MG63 (cell line): Measurements from ENCODE around the gene SAMD9. TPM values are rescaled to one million over a fixed set of nuclear protein-coding genes. Genes with fewer than 3 reads are reported as not detected.
A peak's percentile ranks its signal among the peaks of the same experiment; 100 is the strongest.

Source experiments
- DNase-seq: peaks from one replicate; pipeline ENCODE4 v3.0.0-alpha.2; 2020
- H3K27me3 ChIP-seq: fragments of 250-450 bp; sonication (Bioruptor Pico); 2 replicates; pipeline ENCODE4 v1.5.1; 2020; ENCODE audit warnings: mild to moderate bottlenecking, moderate library complexity
- H3K36me3 ChIP-seq: fragments of 250-450 bp; sonication (Bioruptor Pico); 2 replicates; pipeline ENCODE4 v1.5.1; 2020; ENCODE audit warnings: mild to moderate bottlenecking, moderate library complexity
- H3K4me3 ChIP-seq: fragments of 250-450 bp; sonication (Bioruptor Pico); 2 replicates; pipeline ENCODE4 v1.5.1; 2020; ENCODE audit warnings: mild to moderate bottlenecking, moderate library complexity
- H3K9me3 ChIP-seq: fragments of 250-450 bp; sonication (Bioruptor Pico); 2 replicates; pipeline ENCODE4 v1.5.1; 2020; ENCODE audit warnings: mild to moderate bottlenecking, moderate library complexity
- total RNA-seq: library from RNA; depleted of rRNA; stranded (reverse); fragments of >200 nt; shearing (Covaris generic); gene quantifications from 2 replicates; pipeline ENCODE4 v1.2.3, GENCODE V29; 2014; ENCODE audit warnings: low replicate concordance; rRNA removed

SAMD9 gene
- total RNA-seq = 3.8 and 14.6 TPM in 2 replicates

GRCh38 chr7:93117852-93118530 lies at the start of gene SAMD9:
Gene SAMD9 (minus strand): TSS chr7:93117979. CDS start chr7:93106097, 11,882 bp downstream.
- H3K36me3 ChIP-seq = peaks cover 2% of the 10 kb centered on the region; the same call in 1 of the 2 replicates
- no peaks in the 10 kb centered on the region for H3K9me3 ChIP-seq
- no peaks in the 10 kb centered on the region for H3K27me3 ChIP-seq
- H3K4me3 ChIP-seq = peak within 1 kb of the TSS; percentile 52
- peak; percentile 67 for DNase-seq

GRCh38 chr7:93165447-93165846 lies 47.7 kb upstream of the SAMD9 start:
- DNase-seq = no peak
- Histone ChIP-seq H3K4me3 (no peak overlapping the region), H3K27me3 (no peaks in the 10 kb centered on the region), H3K36me3 (no peaks in the 10 kb centered on the region), H3K9me3 (no peaks in the 10 kb centered on the region)

DNA sequence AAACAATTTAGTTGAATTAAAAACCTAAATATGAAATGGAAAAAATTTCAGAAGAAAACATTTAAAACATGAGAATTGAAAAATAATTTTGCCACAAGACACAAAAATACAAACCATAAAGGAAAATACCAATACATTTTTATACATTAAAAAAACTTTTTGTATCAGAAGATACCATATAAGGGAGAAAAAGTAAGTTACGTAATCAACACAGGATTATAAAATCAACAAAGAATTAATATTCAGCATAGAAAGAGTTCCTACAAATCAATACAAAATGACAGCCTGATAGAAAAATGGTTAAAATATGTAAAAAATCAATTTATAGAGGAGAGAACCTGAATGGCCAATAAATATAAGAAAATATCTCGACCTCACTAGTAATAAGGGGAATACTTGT lies 47.0 kb upstream of the SAMD9 start:
- no peak for DNase-seq
- no peaks in the 10 kb centered on the region for H3K36me3 ChIP-seq
- H3K27me3 ChIP-seq = no peaks in the 10 kb centered on the region
- no peaks in the 10 kb centered on the region for H3K9me3 ChIP-seq
- no peak overlapping the region for H3K4me3 ChIP-seq

- H3K4me3 ChIP-seq = no peak overlapping the region
- H3K9me3 ChIP-seq = no peaks in the 10 kb centered on the region
- no peaks in the 10 kb centered on the region for H3K27me3 ChIP-seq
- no peaks in the 10 kb centered on the region for H3K36me3 ChIP-seq
- DNase-seq = no peak
Observed at GRCh38 chr7:93161181-93161762, 43.5 kb upstream of the SAMD9 start.

GRCh38 chr7:93160410-93160809 lies 42.6 kb upstream of the SAMD9 start:
- DNase-seq = no peak
- Histone ChIP-seq H3K4me3 (no peak overlapping the region), H3K27me3 (no peaks in the 10 kb centered on the region), H3K9me3 (no peaks in the 10 kb centered on the region), H3K36me3 (no peaks in the 10 kb centered on the region)

DNA sequence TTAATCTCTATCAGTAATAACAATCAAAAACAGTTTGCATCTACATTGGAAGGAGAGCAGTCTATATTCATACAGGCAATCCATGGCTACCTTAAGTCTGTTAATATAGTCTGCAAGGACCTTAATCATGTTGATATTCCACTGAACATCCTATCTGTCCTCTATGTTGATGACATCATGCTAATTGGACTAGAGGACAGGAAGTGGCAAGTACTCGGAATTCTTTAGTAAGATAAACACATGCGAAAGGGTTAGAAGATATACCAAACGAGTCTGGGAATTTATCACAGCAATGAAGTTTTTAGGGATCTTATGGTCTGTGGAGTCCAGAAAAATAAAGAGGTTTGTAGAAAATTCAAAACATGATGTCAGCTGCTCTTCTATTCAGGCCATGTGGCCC lies 41.7 kb upstream of the SAMD9 start:
- H3K36me3 ChIP-seq = no peaks in the 10 kb centered on the region
- no peaks in the 10 kb centered on the region for H3K27me3 ChIP-seq
- no peak for DNase-seq
- H3K4me3 ChIP-seq = no peak overlapping the region
- no peaks in the 10 kb centered on the region for H3K9me3 ChIP-seq

DNA sequence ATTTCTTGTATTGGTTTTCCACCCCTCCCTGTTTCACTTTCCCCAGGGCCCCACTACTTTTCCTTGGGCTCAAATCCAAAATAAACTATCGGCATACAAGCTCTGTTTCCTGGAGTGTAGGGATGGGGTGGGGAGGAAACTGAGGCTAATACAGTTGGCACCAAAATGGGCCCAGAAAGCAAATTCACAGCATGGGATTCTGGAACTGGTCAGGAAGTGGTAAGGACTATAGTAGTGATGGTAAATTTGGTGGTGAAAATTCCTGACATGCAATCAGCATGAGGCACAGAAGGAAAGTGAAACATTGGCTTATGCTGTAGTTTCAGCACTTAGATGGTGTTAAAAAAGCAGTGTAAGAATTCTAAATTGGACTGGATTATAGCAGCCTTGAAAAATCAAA lies 39.1 kb upstream of the SAMD9 start:
- Histone ChIP-seq H3K36me3 (no peaks in the 10 kb centered on the region), H3K4me3 (no peak overlapping the region), H3K27me3 (no peaks in the 10 kb centered on the region), H3K9me3 (no peaks in the 10 kb centered on the region)
- DNase-seq = peak; percentile 31

DNA sequence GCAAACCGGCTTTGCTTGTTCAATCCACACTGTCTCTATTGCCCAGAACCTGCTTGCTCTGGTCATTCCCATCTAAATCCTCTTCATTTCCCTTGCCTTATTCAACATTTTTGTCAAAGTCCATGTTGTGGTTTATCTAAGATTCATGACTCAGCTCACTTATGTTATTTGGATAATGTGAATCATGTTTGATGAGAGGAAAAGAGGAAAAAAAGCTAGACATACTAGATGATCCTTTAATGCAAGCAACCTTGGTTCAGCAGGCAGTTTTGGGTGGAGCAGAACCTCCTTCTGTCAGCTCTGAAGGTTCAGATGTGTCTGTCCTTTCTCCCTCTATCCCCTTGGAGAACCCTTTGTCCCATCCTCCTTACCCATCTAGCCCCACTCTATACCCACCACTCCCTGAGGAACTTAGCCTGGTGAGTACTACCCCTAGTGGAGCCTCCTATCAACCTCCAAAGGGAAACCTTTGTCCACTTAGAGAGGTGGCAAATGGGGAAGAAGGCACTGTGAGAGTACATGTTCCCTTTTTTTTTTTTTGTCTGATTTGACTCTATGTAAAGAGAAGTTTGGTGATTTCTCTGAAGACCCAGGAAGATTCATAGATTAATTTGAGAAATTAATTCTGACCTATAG lies 32.5 kb upstream of the SAMD9 start:
- no peak overlapping the region for H3K4me3 ChIP-seq
- H3K36me3 ChIP-seq = no peaks in the 10 kb centered on the region
- H3K9me3 ChIP-seq = no peaks in the 10 kb centered on the region
- H3K27me3 ChIP-seq = no peaks in the 10 kb centered on the region
- DNase-seq = peak; percentile 0

- Histone ChIP-seq H3K4me3 (peak overlapping the region; percentile 43), H3K27me3 (no peaks in the 10 kb centered on the region), H3K36me3 (no peaks in the 10 kb centered on the region), H3K9me3 (no peaks in the 10 kb centered on the region)
- DNase-seq = no peak
Observed at GRCh38 chr7:93148727-93149126, 30.9 kb upstream of the SAMD9 start.

DNA sequence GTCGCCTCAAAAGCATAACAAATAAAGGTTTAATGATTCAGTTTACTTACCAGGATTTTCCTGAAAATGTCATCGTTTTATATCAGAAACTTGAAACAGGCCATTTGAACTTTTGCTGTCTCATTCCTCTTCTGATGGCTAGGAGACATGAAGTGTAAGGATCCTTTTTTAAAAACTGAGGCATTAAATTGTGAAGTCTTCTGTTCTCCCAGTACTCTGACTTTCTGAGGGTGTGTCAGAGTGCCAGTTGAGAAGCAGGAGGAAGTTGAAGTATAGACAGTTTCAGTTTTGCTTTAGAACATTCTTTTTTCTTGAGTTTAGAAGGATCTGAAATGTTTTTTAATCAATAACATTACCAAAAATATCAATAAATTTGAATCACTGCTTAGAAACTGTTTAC lies 30.4 kb upstream of the SAMD9 start, which contains the start of gene SAMD9L:
SAMD9L (minus strand) TSS at position 242 of the 400 bp plus-strand sequence. CDS start 12,414 bp downstream, outside the sequence.
- H3K4me3 ChIP-seq = peak within 1 kb of the TSS; percentile 43
- no peaks in the 10 kb centered on the region for H3K9me3 ChIP-seq
- H3K36me3 ChIP-seq = no peaks in the 10 kb centered on the region
- DNase-seq = no peak
- no peaks in the 10 kb centered on the region for H3K27me3 ChIP-seq

GRCh38 chr7:93147363-93147762 lies 29.6 kb upstream of the SAMD9 start:
- Histone ChIP-seq H3K36me3 (no peaks in the 10 kb centered on the region), H3K27me3 (no peaks in the 10 kb centered on the region), H3K4me3 (peak overlapping the region; percentile 43), H3K9me3 (no peaks in the 10 kb centered on the region)
- DNase-seq = peak; percentile 50

DNA sequence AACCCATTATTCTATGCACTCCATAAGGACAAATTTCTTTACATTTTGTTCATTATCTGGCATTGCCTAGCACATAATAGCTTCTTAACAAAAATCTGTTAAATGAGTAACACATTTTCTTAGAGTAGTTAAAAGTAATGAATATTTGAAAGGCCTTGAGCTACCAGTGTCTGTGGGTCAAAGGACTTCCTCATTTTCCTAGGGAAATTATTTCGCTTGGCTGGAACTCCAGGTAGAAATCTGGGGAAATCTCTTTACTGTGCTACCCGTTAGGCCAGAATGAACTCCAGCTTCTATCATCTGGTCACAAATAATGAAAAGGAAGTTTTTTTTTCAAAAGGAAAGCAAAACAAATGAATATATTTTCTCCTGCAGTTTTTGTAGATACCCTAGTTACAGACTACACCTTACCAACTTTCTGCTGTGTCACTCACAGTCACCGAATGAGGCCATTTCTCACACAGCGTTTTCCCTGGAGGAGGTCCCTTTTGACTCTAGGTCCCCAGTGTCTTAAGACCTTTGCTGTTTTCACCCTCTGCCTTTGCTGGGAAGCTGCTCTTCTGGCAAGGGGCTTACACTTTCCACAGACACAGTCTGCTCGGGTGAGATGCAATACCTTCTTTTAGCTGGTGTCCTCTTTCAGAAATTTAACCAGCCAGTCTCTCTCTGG lies 28.8 kb upstream of the SAMD9 start:
- Histone ChIP-seq H3K9me3 (no peaks in the 10 kb centered on the region), H3K4me3 (peak overlapping the region; percentile 43), H3K27me3 (no peaks in the 10 kb centered on the region), H3K36me3 (no peaks in the 10 kb centered on the region)
- DNase-seq = no peak

DNA sequence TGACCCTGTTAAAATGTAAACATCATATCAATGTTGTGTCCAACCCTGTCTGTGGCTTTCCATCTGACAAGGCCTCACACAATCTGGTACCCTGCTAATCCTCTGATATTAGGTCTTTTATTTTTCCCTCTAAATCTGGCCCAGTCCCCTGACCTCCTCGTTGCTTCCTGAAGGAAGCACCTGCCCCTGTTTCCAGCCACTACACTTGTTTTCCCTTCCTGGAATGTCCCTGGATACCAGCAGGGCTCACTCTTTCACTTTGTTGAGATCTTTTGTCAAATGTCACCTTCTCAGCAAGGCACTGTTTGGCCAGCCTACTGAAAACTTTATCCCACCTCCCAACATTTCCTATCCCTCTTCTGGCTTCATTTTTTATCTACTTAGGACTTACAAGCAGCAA lies 28.3 kb upstream of the SAMD9 start:
- no peak for DNase-seq
- Histone ChIP-seq H3K9me3 (no peaks in the 10 kb centered on the region), H3K27me3 (no peaks in the 10 kb centered on the region)

GRCh38 chr7:93145354-93145753 lies 27.6 kb upstream of the SAMD9 start:
- no peak for DNase-seq
- H3K27me3 ChIP-seq = no peaks in the 10 kb centered on the region
- H3K9me3 ChIP-seq = no peaks in the 10 kb centered on the region
- H3K36me3 ChIP-seq = no peaks in the 10 kb centered on the region
- no peak overlapping the region for H3K4me3 ChIP-seq

More for the DNA sequence above, 28.3 kb upstream of the SAMD9 start:
- no peaks in the 10 kb centered on the region for H3K36me3 ChIP-seq
- H3K4me3 ChIP-seq = no peak overlapping the region

DNA sequence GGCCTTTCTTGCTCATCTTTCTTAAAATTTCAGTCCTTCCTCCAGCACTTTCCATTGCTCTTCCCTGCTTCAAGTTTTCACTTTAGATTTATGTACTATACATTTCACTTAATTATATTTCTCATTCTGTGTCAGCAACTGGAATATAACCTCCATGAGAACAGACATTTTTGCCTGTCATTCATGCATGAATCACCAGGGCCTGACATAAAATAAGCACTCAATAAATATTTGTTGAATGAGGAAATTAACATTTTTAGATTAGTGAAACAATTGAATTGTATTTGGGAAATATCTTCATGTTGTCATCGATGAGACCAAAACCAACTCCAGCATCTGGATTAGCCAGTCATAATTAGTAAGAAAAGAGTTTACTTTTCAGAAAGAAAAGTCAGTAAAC lies 24.3 kb upstream of the SAMD9 start:
- Histone ChIP-seq H3K36me3 (no peaks in the 10 kb centered on the region), H3K27me3 (no peaks in the 10 kb centered on the region), H3K4me3 (no peak overlapping the region), H3K9me3 (no peaks in the 10 kb centered on the region)
- no peak for DNase-seq

DNA sequence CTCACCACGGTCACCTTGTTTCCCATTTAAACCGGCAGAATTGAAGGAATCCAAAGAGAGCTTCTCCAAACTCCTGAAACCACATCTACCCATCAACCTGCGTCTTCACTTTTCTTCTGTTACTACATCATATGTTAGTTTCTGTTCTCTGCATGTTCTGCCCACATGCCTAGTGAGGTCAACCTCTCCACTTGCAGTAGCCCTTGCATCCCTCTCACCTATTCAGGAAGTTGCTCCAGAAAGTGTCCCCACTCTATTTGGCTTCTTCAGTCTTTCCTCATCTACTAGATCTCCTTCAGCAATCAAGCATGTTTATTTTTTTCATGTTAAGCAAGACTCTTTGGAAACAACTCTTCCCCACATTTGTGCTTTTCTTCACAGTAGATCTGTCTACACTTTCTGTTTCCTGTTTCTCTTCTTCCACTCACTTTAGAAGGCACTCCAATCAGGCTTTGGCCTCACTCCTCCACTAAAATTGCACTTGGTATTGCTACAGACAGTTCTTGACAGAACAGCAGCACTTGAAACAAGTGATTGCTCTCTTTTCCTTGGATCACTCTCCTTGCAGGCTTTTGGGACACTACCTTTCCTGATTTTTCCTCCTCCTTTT lies 22.9 kb upstream of the SAMD9 start:
- Histone ChIP-seq H3K27me3 (no peaks in the 10 kb centered on the region), H3K4me3 (no peak overlapping the region), H3K36me3 (peaks cover 1% of the 10 kb centered on the region; the same call in 1 of the 2 replicates), H3K9me3 (no peaks in the 10 kb centered on the region)
- no peak for DNase-seq

GRCh38 chr7:93138576-93138975 lies 20.8 kb upstream of the SAMD9 start:
- Histone ChIP-seq H3K36me3 (peaks cover 8% of the 10 kb centered on the region; the same call in 1 of the 2 replicates), H3K27me3 (no peaks in the 10 kb centered on the region), H3K9me3 (no peaks in the 10 kb centered on the region), H3K4me3 (no peak overlapping the region)
- no peak for DNase-seq
